Measurements from ENCODE around the gene ADAP1.

DNA sequence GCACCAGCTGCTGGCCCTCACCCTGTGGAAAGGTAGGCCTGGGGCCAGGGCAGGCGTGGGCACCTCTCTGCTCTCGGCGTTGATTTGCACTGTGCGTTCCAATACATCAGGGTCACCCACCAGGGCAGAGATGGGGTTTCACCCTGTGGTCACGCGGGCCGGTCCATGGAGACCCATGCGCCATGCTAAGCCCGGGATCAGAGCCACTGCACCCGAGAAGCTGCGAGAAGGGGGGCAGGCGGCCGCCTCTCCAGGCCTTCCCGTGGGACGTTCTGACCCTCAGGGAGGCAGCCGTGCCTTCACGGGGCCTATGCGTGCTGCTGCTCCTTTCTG lies 67.0 kb downstream of the ADAP1 start:
- TF ChIP-seq, protein P1, sequence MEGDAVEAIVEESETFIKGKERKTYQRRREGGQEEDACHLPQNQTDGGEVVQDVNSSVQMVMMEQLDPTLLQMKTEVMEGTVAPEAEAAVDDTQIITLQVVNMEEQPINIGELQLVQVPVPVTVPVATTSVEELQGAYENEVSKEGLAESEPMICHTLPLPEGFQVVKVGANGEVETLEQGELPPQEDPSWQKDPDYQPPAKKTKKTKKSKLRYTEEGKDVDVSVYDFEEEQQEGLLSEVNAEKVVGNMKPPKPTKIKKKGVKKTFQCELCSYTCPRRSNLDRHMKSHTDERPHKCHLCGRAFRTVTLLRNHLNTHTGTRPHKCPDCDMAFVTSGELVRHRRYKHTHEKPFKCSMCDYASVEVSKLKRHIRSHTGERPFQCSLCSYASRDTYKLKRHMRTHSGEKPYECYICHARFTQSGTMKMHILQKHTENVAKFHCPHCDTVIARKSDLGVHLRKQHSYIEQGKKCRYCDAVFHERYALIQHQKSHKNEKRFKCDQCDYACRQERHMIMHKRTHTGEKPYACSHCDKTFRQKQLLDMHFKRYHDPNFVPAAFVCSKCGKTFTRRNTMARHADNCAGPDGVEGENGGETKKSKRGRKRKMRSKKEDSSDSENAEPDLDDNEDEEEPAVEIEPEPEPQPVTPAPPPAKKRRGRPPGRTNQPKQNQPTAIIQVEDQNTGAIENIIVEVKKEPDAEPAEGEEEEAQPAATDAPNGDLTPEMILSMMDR (IDR thresholded peaks at IDR 0.05), result no peak
- TF ChIP-seq POLR2AphosphoS5 (IDR thresholded peaks at IDR 0.05; ENCODE audit: low read depth, low read length) (no peak), TCF7L2 (IDR thresholded peaks at IDR 0.05; ENCODE audit: low read depth, low read length) (no peak)
- TF ChIP-seq, protein P2, sequence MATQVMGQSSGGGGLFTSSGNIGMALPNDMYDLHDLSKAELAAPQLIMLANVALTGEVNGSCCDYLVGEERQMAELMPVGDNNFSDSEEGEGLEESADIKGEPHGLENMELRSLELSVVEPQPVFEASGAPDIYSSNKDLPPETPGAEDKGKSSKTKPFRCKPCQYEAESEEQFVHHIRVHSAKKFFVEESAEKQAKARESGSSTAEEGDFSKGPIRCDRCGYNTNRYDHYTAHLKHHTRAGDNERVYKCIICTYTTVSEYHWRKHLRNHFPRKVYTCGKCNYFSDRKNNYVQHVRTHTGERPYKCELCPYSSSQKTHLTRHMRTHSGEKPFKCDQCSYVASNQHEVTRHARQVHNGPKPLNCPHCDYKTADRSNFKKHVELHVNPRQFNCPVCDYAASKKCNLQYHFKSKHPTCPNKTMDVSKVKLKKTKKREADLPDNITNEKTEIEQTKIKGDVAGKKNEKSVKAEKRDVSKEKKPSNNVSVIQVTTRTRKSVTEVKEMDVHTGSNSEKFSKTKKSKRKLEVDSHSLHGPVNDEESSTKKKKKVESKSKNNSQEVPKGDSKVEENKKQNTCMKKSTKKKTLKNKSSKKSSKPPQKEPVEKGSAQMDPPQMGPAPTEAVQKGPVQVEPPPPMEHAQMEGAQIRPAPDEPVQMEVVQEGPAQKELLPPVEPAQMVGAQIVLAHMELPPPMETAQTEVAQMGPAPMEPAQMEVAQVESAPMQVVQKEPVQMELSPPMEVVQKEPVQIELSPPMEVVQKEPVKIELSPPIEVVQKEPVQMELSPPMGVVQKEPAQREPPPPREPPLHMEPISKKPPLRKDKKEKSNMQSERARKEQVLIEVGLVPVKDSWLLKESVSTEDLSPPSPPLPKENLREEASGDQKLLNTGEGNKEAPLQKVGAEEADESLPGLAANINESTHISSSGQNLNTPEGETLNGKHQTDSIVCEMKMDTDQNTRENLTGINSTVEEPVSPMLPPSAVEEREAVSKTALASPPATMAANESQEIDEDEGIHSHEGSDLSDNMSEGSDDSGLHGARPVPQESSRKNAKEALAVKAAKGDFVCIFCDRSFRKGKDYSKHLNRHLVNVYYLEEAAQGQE (IDR thresholded peaks at IDR 0.05; ENCODE audit: insufficient read depth in 1 of 2, low read depth in 2 of 2, low read length in 1 of 2), result no peak
